ENCODE data around the gene FCER2. TPM values are rescaled to one million over a fixed set of nuclear protein-coding genes. Genes with fewer than 3 reads are reported as not detected.

FCER2 gene
- total RNA-seq, 6 experiments from 2014 or later = not detected

- Mint-ChIP-seq H3K4me1 (ENCODE audit: low read depth) (no peaks in the 10 kb centered on the region), H3K9me3 (no peaks in the 10 kb centered on the region), H3K4me3 (no peak overlapping the region), H3K36me3 (ENCODE audit: low read depth) (no peaks in the 10 kb centered on the region), H3K27me3 (ENCODE audit: insufficient read depth) (peaks cover 18% of the 10 kb centered on the region), H3K27ac (no peak overlapping the region)
- TF ChIP-seq CTCF (IDR thresholded peaks at IDR 0.05) = no peak
- DNase-seq = no peak
These were observed 36.1 kb upstream of the FCER2 start for GRCh38 chr19:7738023-7738422.

GRCh38 chr19:7737215-7737614 lies 35.3 kb upstream of the FCER2 start:
- Mint-ChIP-seq H3K27ac (no peak overlapping the region), H3K9me3 (no peaks in the 10 kb centered on the region), H3K27me3 (ENCODE audit: insufficient read depth) (peaks cover 17% of the 10 kb centered on the region), H3K4me3 (no peak overlapping the region), H3K36me3 (ENCODE audit: low read depth) (no peaks in the 10 kb centered on the region), H3K4me1 (ENCODE audit: low read depth) (no peaks in the 10 kb centered on the region)
- no peak for TF ChIP-seq CTCF (IDR thresholded peaks at IDR 0.05)
- no peak for DNase-seq

GRCh38 chr19:7736148-7736547 lies 34.2 kb upstream of the FCER2 start:
- H3K27ac Mint-ChIP-seq = no peak overlapping the region

GRCh38 chr19:7734220-7735203 lies 32.6 kb upstream of the FCER2 start:
- peaks cover 16% of the 10 kb centered on the region for H3K27me3 Mint-ChIP-seq (ENCODE audit: insufficient read depth)
- no peak for DNase-seq

More at GRCh38 chr19:7736148-7736547, 34.2 kb upstream of the FCER2 start:
- no peaks in the 10 kb centered on the region for H3K4me1 Mint-ChIP-seq (ENCODE audit: low read depth)
- no peaks in the 10 kb centered on the region for H3K9me3 Mint-ChIP-seq
- H3K4me3 Mint-ChIP-seq = no peak overlapping the region
- no peak for DNase-seq
- peaks cover 21% of the 10 kb centered on the region for H3K27me3 Mint-ChIP-seq (ENCODE audit: insufficient read depth)
- no peak for TF ChIP-seq CTCF (IDR thresholded peaks at IDR 0.05)
- no peaks in the 10 kb centered on the region for H3K36me3 Mint-ChIP-seq (ENCODE audit: low read depth)

GRCh38 chr19:7733376-7733775 lies 31.4 kb upstream of the FCER2 start:
- no peak for TF ChIP-seq CTCF (IDR thresholded peaks at IDR 0.05)
- no peak overlapping the region for H3K4me3 Mint-ChIP-seq
- H3K9me3 Mint-ChIP-seq = no peaks in the 10 kb centered on the region
- H3K27ac Mint-ChIP-seq = no peak overlapping the region
- H3K4me1 Mint-ChIP-seq (ENCODE audit: low read depth) = no peaks in the 10 kb centered on the region
- no peak for DNase-seq
- peaks cover 25% of the 10 kb centered on the region for H3K27me3 Mint-ChIP-seq (ENCODE audit: insufficient read depth)
- no peaks in the 10 kb centered on the region for H3K36me3 Mint-ChIP-seq (ENCODE audit: low read depth)

More at GRCh38 chr19:7734220-7735203, 32.6 kb upstream of the FCER2 start:
- TF ChIP-seq CTCF (IDR thresholded peaks at IDR 0.05) = no peak
- H3K9me3 Mint-ChIP-seq = no peaks in the 10 kb centered on the region
- H3K27ac Mint-ChIP-seq = no peak overlapping the region
- H3K4me1 Mint-ChIP-seq (ENCODE audit: low read depth) = no peaks in the 10 kb centered on the region
- no peak overlapping the region for H3K4me3 Mint-ChIP-seq
- H3K36me3 Mint-ChIP-seq (ENCODE audit: low read depth) = no peaks in the 10 kb centered on the region
